ENCODE results near the gene ROM1. TPM values are rescaled to one million over a fixed set of nuclear protein-coding genes. Genes with fewer than 3 reads are reported as not detected.
A peak's percentile ranks its signal among the peaks of the same experiment; 100 is the strongest.

Gene ROM1
- total and polyA plus RNA-seq, 2 donors (not counting 3 experiments of a cell fraction or from before 2014, with no cell fraction given), result 5.3 to 8.8 TPM

- peaks cover 14% of the 10 kb centered on the region for H3K79me2 ChIP-seq (ENCODE audit: control insufficient read depth, insufficient read depth, low read length)
- DNase-seq (ENCODE audit: low read depth, low spot score) (no peak), FAIRE-seq (no peak)
- H2AFZ ChIP-seq (ENCODE audit: low read depth, low read length), result peak overlapping the region; percentile 51
- BruUV-seq (replicated peaks), result no TSS peak
- H3K9ac ChIP-seq (replicated peaks; ENCODE audit: extremely low read depth, insufficient read depth, low read length), result peak overlapping the region; percentile 57
- no peaks in the 10 kb centered on the region for H3K27me3 ChIP-seq (ENCODE audit: control insufficient read depth in 2 of 2, insufficient read depth in 2 of 2, low read length in 2 of 2)
- no peaks in the 10 kb centered on the region for H3K9me3 ChIP-seq (replicated peaks; ENCODE audit: control insufficient read depth, insufficient read depth, low read length)
- peaks cover 0 to 10% of the 10 kb centered on the region in 2 experiments for H3K36me3 ChIP-seq (ENCODE audit: control insufficient read depth in 2 of 2, extremely low read depth in 1 of 2, insufficient read depth in 2 of 2, low read length in 2 of 2)
- peak overlapping the region; percentile 30 for H3K27ac ChIP-seq (ENCODE audit: insufficient read depth, low read depth, low read length)
- ChIA-PET POLR2A (interaction anchor here (0.6 to 2.0 kb wide), 6 partner anchors 10 to 230 kb away, joined by 3 to 9 read pairs (median 4); partner anchors contain the start of genes B3GAT3, C11orf98, CSKMT and EEF1G), CTCF (interaction anchor here (0.7 to 5.7 kb wide), 17 partner anchors 8 to 216 kb away, joined by 3 to 48 read pairs (median 6); partner anchors contain the start of genes B3GAT3, C11orf98, CSKMT and EEF1G)
- dilution Hi-C loops (cut with MboI; ENCODE audit: extremely low pct_ligation_motif_present, low sequenced_read_pairs) (no loop called here), intact Hi-C loops (cut with micrococcal nuclease) (loop anchor here (5.0 kb wide), 1 partner anchor 214 kb away; no protein-coding TSS in a partner anchor)
- peak overlapping the region; percentile 61 to 74 (median 67) for H3K4me3 ChIP-seq (replicated peaks in 1 of 3; ENCODE audit: insufficient read depth in 1 of 3, low read depth in 1 of 3, low read length in 3 of 3)
- no peaks in the 10 kb centered on the region for H4K20me1 ChIP-seq (replicated peaks; ENCODE audit: control insufficient read depth, extremely low read depth, insufficient read depth, low read length)
- peak overlapping the region; percentile 87 for H3K4me2 ChIP-seq (ENCODE audit: insufficient read depth, low read length)
- peaks cover 22% of the 10 kb centered on the region for H3K4me1 ChIP-seq (ENCODE audit: control insufficient read depth, extremely low read depth, insufficient read depth, low read length)
- TF ChIP-seq CTCF (IDR thresholded peaks at IDR 0.05; ENCODE audit: extremely low read depth in 1 of 2, insufficient read depth in 1 of 2, low read depth in 1 of 2, low read length in 2 of 2), result no peak
- TF ChIP-seq JUN (IDR thresholded peaks at IDR 0.05; ENCODE audit: borderline replicate concordance, insufficient read depth, insufficient read length, low read depth), result no peak
- no peaks in the 10 kb centered on the region for H3K9me1 ChIP-seq (replicated peaks; ENCODE audit: control insufficient read depth, extremely low read depth, insufficient read depth, low read length)
These were observed 2.0 kb upstream of the ROM1 start for GRCh38 chr11:62610814-62611704.

Data from endothelial cell of umbilical vein (primary cell).